Testis (tissue), 3 donors: ENCODE data around the gene EYA3. TPM values are rescaled to one million over a fixed set of nuclear protein-coding genes. Genes with fewer than 3 reads are reported as not detected.

Experiments
- DNase-seq: peaks from one replicate; pipeline ENCODE4 v3.0.0-alpha.2; 2019
- H3K27ac ChIP-seq, 2 donors: fragments of 200-600 bp; sonication (generic); one replicate each; pipeline ENCODE4 v1.5.1; 2019
- H3K27me3 ChIP-seq: fragments of 200-600 bp; sonication (generic); one replicate; pipeline ENCODE4 v1.5.1; 2019
- H3K36me3 ChIP-seq: fragments of 200-600 bp; sonication (generic); one replicate; pipeline ENCODE4 v1.5.1; 2017; ENCODE audit warnings: low read depth; ENCODE audit errors: missing control alignments
- H3K4me1 ChIP-seq: fragments of 200-600 bp; sonication (generic); one replicate; pipeline ENCODE4 v1.5.1; 2019
- H3K4me3 ChIP-seq, 2 donors: fragments of 200-600 bp; sonication (generic); one replicate each; pipeline ENCODE4 v1.5.1; 2017 to 2019
- H3K9me3 ChIP-seq: fragments of 200-600 bp; sonication (generic); one replicate; pipeline ENCODE4 v1.5.1; 2017
- CTCF ChIP-seq, 3 experiments: fragments of 450-650 bp in 2 of 3; fragments of 200-600 bp in 1 of 3; sonication (generic) in 1 of 3; IDR thresholded peaks; one replicate each; pipeline ENCODE4 v1.5.1; 2016 to 2019; ENCODE audit warnings: antibody characterized with exemption in 3 of 3, mild to moderate bottlenecking in 2 of 3, moderate library complexity in 1 of 3
- POLR2A ChIP-seq: fragments of 450-650 bp; IDR thresholded peaks from one replicate; pipeline ENCODE4 v1.6.1; 2017; ENCODE audit warnings: antibody characterized with exemption, mild to moderate bottlenecking, moderate library complexity
- whole genome bisulfite sequencing, 2 donors: methylation state at CpG; one replicate each; pipeline ENCODE4 v1.1.5; 2018; 5-methylcytosine and 5-hydroxymethylcytosine counted together
- intact Hi-C: fragments of 100-400 bp; cut with DNase I; formaldehyde crosslinking; loops from one replicate; pipeline ENCODE4 v1.15.1; 2023; ENCODE audit warnings: low total_unique reads
- polyA plus RNA-seq: library from polyadenylated mRNA; stranded (reverse); fragments of 350-450 nt; fragmentation: Illumina TruSeq; extraction: RNeasy Lipid Tissue Mini Kit (QIAGEN cat#74804); gene quantifications from one replicate; pipeline ENCODE4 v1.2.3, GENCODE V29; 2014; ENCODE audit warnings: low read depth, low replicate concordance; ENCODE audit not compliant: insufficient read depth
- total RNA-seq, 2 donors: library from RNA; depleted of rRNA; stranded (reverse); fragments of >200 nt; gene quantifications; one replicate each; pipeline ENCODE4 v1.2.3, GENCODE V29; 2016

EYA3 gene
- total and polyA plus RNA-seq, 3 donors from 2014 or later = 28.3 to 41.9 (median 31.5) TPM

- intact Hi-C loops = no loop called here
- H3K9me3 ChIP-seq = no peaks in the 10 kb centered on the region
- WGBS, 2 donors = 58 to 62% methylated on average over 2 of the region's 2 CpGs
- no peak for TF ChIP-seq POLR2A
- TF ChIP-seq CTCF (IDR thresholded peaks at IDR 0.05) = no peak
- H3K4me1 ChIP-seq = no peaks in the 10 kb centered on the region
- DNase-seq = no peak
- H3K27me3 ChIP-seq = no peaks in the 10 kb centered on the region
- no peak overlapping the region for H3K27ac ChIP-seq
- H3K4me3 ChIP-seq = no peak overlapping the region
- H3K36me3 ChIP-seq = no peaks in the 10 kb centered on the region
These were observed 20.8 kb downstream of the EYA3 start for GRCh38 chr1:28067523-28068090.

- WGBS, 2 donors = 63 to 78% methylated on average over 3 of the region's 3 CpGs
These were observed 21.8 kb downstream of the EYA3 start for GRCh38 chr1:28066393-28067154.

GRCh38 chr1:28064064-28064463 lies 24.3 kb downstream of the EYA3 start:
- TF ChIP-seq POLR2A (no peak), CTCF (IDR thresholded peaks at IDR 0.05) (no peak)
- H3K4me3 ChIP-seq = no peak overlapping the region

More at GRCh38 chr1:28066393-28067154, 21.8 kb downstream of the EYA3 start:
- H3K36me3 ChIP-seq = no peaks in the 10 kb centered on the region
- no peak overlapping the region for H3K4me3 ChIP-seq
- no peaks in the 10 kb centered on the region for H3K9me3 ChIP-seq
- H3K4me1 ChIP-seq = no peaks in the 10 kb centered on the region
- no peaks in the 10 kb centered on the region for H3K27me3 ChIP-seq
- TF ChIP-seq POLR2A = no peak
- TF ChIP-seq CTCF (IDR thresholded peaks at IDR 0.05) = no peak
- intact Hi-C loops = no loop called here
- DNase-seq = no peak
- H3K27ac ChIP-seq = no peak overlapping the region

GRCh38 chr1:28062806-28063205 lies 25.6 kb downstream of the EYA3 start:
- intact Hi-C loops = no loop called here
- Histone ChIP-seq H3K4me3 (no peak overlapping the region), H3K36me3 (no peaks in the 10 kb centered on the region), H3K9me3 (no peaks in the 10 kb centered on the region), H3K27ac (no peak overlapping the region), H3K27me3 (no peaks in the 10 kb centered on the region), H3K4me1 (no peaks in the 10 kb centered on the region)
- 84 to 86% methylated on average over 7 of the region's 7 CpGs for WGBS, 2 donors
- no peak for TF ChIP-seq POLR2A
- no peak for TF ChIP-seq CTCF (IDR thresholded peaks at IDR 0.05)
- no peak for DNase-seq

More at GRCh38 chr1:28064064-28064463, 24.3 kb downstream of the EYA3 start:
- intact Hi-C loops = no loop called here
- Histone ChIP-seq H3K9me3 (no peaks in the 10 kb centered on the region), H3K4me1 (no peaks in the 10 kb centered on the region), H3K27me3 (no peaks in the 10 kb centered on the region), H3K27ac (no peak overlapping the region), H3K36me3 (no peaks in the 10 kb centered on the region)
- DNase-seq = no peak
- WGBS, 2 donors = 81 to 88% methylated on average over 5 of the region's 5 CpGs
